CD4-positive, alpha-beta T cell treated with Interleukin-21 for 1 hour (primary cell): ENCODE measurements around the gene KCNMA1.
"Not testable (repeated sequence)": the region's sequence is repeated elsewhere in the genome, so short reads cannot be mapped to it uniquely, and the experiment has no call there.

Source experiments
- DNase-seq: peaks from one replicate; pipeline ENCODE4 v3.0.0-alpha.2; 2020

The KCNMA1 gene

GRCh38 chr10:77436257-77436975 is 201.2 kb downstream of the KCNMA1 start:
- DNase-seq, result no peak

GRCh38 chr10:77433546-77433945 is 204.1 kb downstream of the KCNMA1 start:
- no peak for DNase-seq

- DNase-seq, result no peak
Observed at GRCh38 chr10:77431980-77432797, 205.4 kb downstream of the KCNMA1 start.

GRCh38 chr10:77431209-77431611 is 206.4 kb downstream of the KCNMA1 start:
- no peak for DNase-seq

GRCh38 chr10:77430530-77430929 is 207.1 kb downstream of the KCNMA1 start:
- DNase-seq, result no peak

GRCh38 chr10:77428691-77429395 is 208.8 kb downstream of the KCNMA1 start:
- DNase-seq, result no peak

- DNase-seq, result no peak
Observed at GRCh38 chr10:77424257-77424656, 213.4 kb downstream of the KCNMA1 start.

- no peak for DNase-seq
Observed at GRCh38 chr10:77422491-77423338, 214.9 kb downstream of the KCNMA1 start.

- no peak for DNase-seq
Observed at GRCh38 chr10:77421591-77421990, 216.0 kb downstream of the KCNMA1 start.

- no peak for DNase-seq
Observed at GRCh38 chr10:77420947-77421523, 216.6 kb downstream of the KCNMA1 start.

GRCh38 chr10:77419979-77420378 is 217.6 kb downstream of the KCNMA1 start:
- no peak for DNase-seq

GRCh38 chr10:77419056-77419455 is 218.6 kb downstream of the KCNMA1 start:
- DNase-seq, result no peak

GRCh38 chr10:77417806-77418640 is 219.6 kb downstream of the KCNMA1 start:
- no peak for DNase-seq

GRCh38 chr10:77417359-77417758 is 220.2 kb downstream of the KCNMA1 start:
- DNase-seq, result no peak

GRCh38 chr10:77416311-77417135 is 221.1 kb downstream of the KCNMA1 start:
- no peak for DNase-seq

GRCh38 chr10:77415313-77415960 is 222.2 kb downstream of the KCNMA1 start:
- no peak for DNase-seq

- DNase-seq, result no peak
Observed at GRCh38 chr10:77413231-77413630, 224.4 kb downstream of the KCNMA1 start.

GRCh38 chr10:77412573-77413133 is 225.0 kb downstream of the KCNMA1 start:
- not testable (repeated sequence) for DNase-seq

- DNase-seq, result no peak
Observed at GRCh38 chr10:77411805-77412204, 225.8 kb downstream of the KCNMA1 start.
